ENCODE data around the gene NPIPA5.
"Not testable (repeated sequence)": the region's sequence is repeated elsewhere in the genome, so short reads cannot be mapped to it uniquely, and the experiment has no call there.

The NPIPA5 gene

GRCh38 chr16:15378194-15378593 is at the start of gene NPIPA5:
Gene NPIPA5 (minus strand): TSS chr16:15378294. CDS start chr16:15378294, 0 bp downstream.
- DNase-seq (ENCODE audit: low read depth in 2 of 2) = not testable (repeated sequence)

DNA sequence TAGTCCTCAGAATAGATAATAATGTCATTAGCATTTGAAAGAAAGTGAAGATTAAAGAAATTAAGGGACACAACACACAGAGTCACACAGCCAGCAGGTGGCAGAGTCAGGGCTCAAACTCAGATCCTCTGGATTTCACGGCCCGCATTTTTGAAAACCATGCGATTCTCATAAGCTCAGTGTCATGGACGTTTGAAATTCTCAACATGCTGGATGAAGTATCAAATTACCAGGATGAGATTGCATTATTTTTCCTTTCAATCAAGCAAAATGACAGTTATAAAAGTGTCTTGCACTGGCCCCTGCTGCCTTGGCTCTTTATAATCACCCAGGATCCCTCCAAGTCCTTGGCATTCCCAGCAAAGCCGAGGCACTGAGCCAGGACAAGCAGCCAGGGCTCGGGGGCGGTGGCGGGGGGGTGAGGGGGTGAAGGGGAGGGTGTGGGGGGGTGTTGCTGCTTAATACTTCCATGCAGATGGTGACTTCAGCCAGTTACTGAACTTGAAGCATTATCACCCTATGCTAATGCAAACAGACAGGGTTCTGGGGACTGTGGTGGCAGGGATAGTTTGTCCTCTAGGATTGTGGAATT is 49.6 kb upstream of the NPIPA5 start:
- DNase-seq (ENCODE audit: low read depth in 2 of 2) = peak; percentile 22 to 36

DNA sequence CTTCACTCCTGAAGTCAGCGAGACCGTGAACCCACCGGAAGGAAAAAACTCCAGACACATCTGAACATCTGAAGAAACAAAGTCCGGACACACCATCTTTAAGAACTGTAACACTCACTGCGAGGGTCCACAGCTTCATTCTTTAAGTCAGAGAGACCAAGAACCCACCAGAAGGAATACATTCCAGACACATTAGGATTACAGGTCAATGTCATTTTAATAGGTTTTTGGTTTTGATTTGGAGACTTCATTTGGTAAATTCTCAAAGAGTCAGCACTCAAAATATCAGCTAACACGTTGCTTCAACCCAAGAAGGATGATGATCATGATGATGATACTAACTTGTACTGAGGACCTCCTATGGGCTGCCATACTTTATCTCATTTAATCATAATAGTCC is 48.7 kb upstream of the NPIPA5 start:
- no peak for DNase-seq (ENCODE audit: low read depth in 2 of 2)

- DNase-seq (ENCODE audit: low read depth in 2 of 2) = no peak
Observed at GRCh38 chr16:15425861-15426260, 47.8 kb upstream of the NPIPA5 start.

DNA sequence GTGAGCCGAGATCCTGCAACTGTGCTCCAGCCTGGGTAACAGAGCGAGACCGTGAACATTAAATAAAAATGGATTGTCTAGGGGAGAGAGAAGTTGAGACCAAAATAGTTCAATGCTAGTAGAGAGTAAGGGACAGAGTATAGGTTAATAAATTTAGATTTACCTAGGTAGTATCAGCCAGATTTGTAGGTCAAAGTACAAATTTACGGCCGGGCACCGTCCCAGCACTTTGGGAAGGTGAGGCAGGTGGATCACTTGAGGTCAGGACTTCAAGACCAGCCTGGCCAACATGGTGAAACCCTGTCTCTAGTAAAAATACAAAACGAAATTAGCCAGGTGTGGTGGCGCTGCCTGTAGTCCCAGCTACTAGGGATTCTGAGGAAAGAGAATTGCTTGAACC is 44.1 kb upstream of the NPIPA5 start:
- DNase-seq (ENCODE audit: low read depth in 2 of 2) = no peak

DNA sequence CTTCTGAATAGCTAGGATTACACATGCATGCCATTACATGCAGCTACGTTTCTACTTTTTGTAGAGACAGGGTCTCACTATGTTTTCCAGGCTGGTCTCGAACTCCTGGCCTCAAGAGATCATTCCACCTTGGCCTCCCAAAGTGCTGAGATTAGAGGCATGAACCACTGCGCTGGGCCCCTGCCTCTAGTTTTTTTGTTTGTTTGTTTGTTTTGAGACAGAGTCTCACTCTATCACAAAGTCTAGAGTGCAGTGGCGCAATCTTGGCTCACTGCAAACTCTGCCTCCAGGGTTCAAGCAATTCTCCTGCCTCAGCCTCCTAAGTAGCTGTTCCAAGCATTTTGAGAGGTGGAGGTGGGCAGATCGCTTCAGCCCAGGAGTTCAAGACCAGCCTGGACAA is 43.6 kb upstream of the NPIPA5 start:
- not testable (repeated sequence) for DNase-seq (ENCODE audit: low read depth in 2 of 2)

- DNase-seq (ENCODE audit: low read depth in 2 of 2) = no peak
Observed at GRCh38 chr16:15418206-15418605, 40.1 kb upstream of the NPIPA5 start.

- DNase-seq (ENCODE audit: low read depth in 2 of 2) = no peak
Observed at GRCh38 chr16:15417197-15417596, 39.1 kb upstream of the NPIPA5 start.

- no peak for DNase-seq (ENCODE audit: low read depth in 2 of 2)
Observed at GRCh38 chr16:15415511-15415985, 37.5 kb upstream of the NPIPA5 start.

DNA sequence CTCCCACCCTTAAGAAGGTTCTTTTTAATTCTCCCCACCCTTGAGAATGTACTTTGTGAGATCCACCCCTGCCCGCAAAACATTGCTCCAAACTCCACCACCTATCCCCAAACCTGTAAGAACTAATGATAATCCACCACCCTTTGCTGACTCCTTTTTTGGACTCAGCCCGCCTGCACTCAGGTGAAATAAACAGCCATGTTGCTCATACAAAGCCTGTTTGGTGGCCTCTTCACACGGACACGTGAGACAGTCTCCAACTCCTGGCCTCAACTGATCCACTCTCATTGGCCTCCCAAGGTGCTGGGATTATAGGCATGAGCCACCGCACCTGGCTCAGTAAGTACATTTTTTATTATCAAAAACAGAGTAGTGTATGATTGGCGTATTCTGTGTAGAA is 31.4 kb upstream of the NPIPA5 start:
- DNase-seq (ENCODE audit: low read depth in 2 of 2) = not testable (repeated sequence)

GRCh38 chr16:15407756-15408155 is 29.7 kb upstream of the NPIPA5 start:
- not testable (repeated sequence) for DNase-seq (ENCODE audit: low read depth in 2 of 2)

GRCh38 chr16:15404792-15405191 is 26.7 kb upstream of the NPIPA5 start:
- DNase-seq (ENCODE audit: low read depth in 2 of 2) = no peak

DNA sequence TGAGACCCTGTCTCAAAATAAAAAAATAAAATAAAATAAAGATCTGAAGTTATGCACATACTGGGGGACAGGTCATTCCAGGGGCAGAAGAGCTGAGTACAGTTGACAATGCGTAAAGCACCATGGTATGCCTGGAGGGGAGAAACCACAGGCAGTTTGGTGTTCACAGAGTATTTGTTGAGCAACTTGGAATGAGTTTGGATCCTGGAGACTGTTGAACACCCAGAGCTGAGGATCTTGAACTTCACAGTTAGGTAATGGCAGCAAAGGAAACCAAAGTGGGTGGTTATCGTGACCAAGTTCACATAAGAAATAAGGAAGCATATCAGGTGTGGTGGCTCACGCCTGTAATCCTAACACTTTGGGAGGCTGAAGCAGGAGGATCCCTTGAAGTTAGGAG is 26.0 kb upstream of the NPIPA5 start:
- DNase-seq (ENCODE audit: low read depth in 2 of 2) = not testable (repeated sequence)

GRCh38 chr16:15403392-15403995 is 25.4 kb upstream of the NPIPA5 start:
- DNase-seq (ENCODE audit: low read depth in 2 of 2) = no peak

DNA sequence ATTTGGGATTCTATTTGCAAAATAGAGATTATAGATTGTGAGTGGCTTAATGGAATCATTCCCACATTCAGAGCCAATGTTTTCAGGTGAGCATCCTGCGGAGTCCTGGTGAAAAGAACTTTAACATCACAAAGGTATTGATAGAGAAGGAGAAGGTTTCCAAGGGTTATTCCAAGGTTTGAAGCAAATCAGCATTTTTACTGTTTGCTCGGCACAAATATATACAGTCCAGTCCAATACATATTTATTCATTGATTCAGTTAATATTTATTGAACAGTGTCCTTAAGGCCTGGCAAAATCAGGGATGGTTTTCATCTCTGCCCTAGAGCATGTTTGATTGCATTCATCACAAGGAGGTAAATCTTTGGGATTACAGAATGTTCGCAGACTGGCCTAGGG is 23.9 kb upstream of the NPIPA5 start:
- DNase-seq (ENCODE audit: low read depth in 2 of 2) = no peak

DNA sequence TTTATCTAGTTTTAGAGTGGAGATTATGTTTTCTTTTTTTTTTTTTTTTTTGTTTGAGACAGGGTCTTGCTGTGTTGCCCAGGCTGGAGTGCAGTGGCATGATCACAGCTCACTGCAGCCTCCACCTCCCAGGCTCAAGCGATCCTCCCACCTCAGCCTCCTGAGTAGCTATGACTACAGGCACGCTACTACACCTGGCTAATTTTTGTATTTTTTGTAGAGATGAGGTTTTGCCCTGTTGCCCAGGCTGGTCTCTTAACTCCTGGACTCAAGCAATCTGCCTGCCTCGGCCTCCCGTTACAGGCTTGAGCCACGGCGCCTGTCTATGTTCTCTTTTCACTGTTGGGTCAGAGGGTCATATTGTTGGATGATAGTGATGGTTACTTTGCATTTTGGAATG is 22.2 kb upstream of the NPIPA5 start:
- not testable (repeated sequence) for DNase-seq (ENCODE audit: low read depth in 2 of 2)

GRCh38 chr16:15399317-15399716 is 21.2 kb upstream of the NPIPA5 start:
- no peak for DNase-seq (ENCODE audit: low read depth in 2 of 2)

- DNase-seq (ENCODE audit: low read depth in 2 of 2) = no peak
Observed at GRCh38 chr16:15398618-15399316, 20.7 kb upstream of the NPIPA5 start.

DNA sequence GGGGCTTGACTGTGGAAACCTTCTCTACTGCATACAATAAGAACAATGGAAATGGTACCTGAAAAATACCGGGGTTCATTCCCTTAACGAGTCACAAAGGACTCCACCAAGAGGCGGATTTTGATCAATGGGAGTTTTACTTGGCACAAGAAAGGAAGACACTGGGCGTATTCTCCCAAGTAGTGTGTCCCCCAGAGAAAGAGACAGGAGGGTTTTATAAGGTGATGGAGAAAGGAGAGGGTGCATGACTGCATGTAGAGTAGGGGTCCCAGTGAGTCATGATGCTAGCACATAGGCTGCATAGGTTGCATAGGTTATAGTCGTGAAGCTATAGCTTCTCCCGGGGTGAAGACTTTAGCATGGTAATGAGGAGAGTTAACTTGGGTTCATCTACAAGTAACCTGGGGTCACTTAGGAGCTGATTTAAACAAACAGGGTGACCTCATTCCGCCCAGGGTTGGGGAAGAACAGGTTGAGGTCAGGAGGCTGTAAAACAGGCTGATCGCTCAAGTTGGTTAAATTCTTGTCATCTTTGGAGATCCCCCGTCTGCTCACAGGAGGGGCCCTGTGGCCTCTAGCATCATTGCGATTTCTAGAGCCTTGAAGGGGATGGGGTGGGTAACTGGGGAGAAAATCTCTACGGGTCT is 19.0 kb upstream of the NPIPA5 start:
- DNase-seq (ENCODE audit: low read depth in 2 of 2) = no peak

- not testable (repeated sequence) for DNase-seq (ENCODE audit: low read depth in 2 of 2)
Observed at GRCh38 chr16:15396509-15396829, 18.4 kb upstream of the NPIPA5 start.

DNA sequence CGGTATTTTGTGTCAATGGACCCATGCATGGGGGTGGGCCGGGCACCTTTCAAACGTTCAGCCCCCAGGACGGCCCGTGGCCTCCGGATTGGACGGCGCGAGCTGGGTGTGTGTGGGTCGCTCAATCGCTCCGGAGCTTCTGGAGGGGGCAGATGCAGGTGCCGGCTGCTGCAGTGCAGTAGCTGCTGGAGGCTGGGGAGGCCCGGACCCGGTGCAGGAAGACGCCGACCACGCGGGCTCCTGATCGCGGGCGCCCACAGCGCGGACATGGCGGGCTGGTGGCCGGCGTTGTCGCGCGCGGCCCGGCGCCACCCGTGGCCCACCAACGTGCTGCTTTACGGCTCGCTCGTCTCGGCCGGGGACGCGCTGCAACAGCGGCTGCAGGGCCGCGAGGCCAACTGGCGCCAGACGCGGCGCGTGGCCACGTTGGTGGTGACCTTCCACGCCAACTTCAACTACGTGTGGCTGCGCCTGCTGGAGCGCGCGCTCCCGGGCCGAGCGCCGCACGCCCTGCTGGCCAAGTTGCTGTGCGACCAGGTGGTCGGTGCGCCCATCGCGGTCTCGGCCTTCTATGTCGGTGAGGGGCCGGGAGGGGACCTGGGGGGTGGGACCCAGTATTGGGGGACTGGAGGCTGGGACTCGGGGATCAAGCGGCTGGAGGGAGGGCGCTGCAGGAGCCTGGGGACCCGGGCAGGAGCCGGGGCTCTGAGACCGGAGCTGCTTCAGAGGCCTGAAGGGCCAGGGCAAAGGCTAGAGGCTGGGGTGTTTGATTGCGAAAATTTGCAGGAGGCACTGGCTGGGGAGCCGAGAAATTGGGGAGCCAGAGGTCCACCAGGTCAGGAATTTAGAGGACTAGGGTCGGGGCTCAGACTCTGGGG is 17.8 kb upstream of the NPIPA5 start, which contains the start of gene MPV17L:
TSS of gene MPV17L (plus strand) at position 124 of the 878 bp plus-strand sequence. CDS start at position 268, 144 bp downstream.
- not testable (repeated sequence) for DNase-seq (ENCODE audit: low read depth in 2 of 2)

Measured in stimulated activated CD8-positive, alpha-beta memory T cell treated with anti-CD3 and anti-CD28 coated beads, Interleukin-2, amount 100 ng/mL, for 48 hours (primary cell).